DOHH2 (cell line): ENCODE measurements around the gene CENPH.

Experiments
- H3F3A ChIP-seq: fragments of 200-600 bp; sonication (generic), shearing (Covaris generic); 2 replicates; pipeline ENCODE4 v1.6.0; 2016; ENCODE audit warnings: antibody characterized with exemption, mild to moderate bottlenecking; ENCODE audit not compliant: control insufficient read depth, insufficient read depth
- H3K27ac ChIP-seq: fragments of 200-600 bp; sonication (generic); 2 replicates; pipeline ENCODE4 v1.5.1; 2014; ENCODE audit warnings: low read depth, mild to moderate bottlenecking, low read length, moderate library complexity
- H3K27me3 ChIP-seq: fragments of 200-600 bp; sonication (generic); 2 replicates; pipeline ENCODE4 v1.6.1; 2014; ENCODE audit warnings: mild to moderate bottlenecking, low read length, mixed read lengths; ENCODE audit not compliant: control insufficient read depth
- H3K36me3 ChIP-seq: fragments of 200-600 bp; sonication (generic); 2 replicates; pipeline ENCODE4 v1.6.1; 2014; ENCODE audit warnings: mild to moderate bottlenecking, low read length, moderate library complexity, mixed read lengths; ENCODE audit not compliant: control insufficient read depth
- H3K4me1 ChIP-seq: fragments of 200-600 bp; sonication (generic); 2 replicates; pipeline ENCODE4 v1.6.1; 2014; ENCODE audit warnings: mild to moderate bottlenecking, low read length, mixed read lengths; ENCODE audit not compliant: control insufficient read depth
- H3K4me2 ChIP-seq: fragments of 200-600 bp; sonication (generic); 2 replicates; pipeline ENCODE4 v1.6.0; 2014; ENCODE audit warnings: mild to moderate bottlenecking, low read length, moderate library complexity
- H3K4me3 ChIP-seq: fragments of 200-600 bp; sonication (generic); 2 replicates; pipeline ENCODE4 v1.5.1; 2014; ENCODE audit warnings: mild to moderate bottlenecking, low read length, mixed read lengths
- H3K79me2 ChIP-seq: fragments of 200-600 bp; sonication (generic); 2 replicates; pipeline ENCODE4 v1.6.1; 2014; ENCODE audit warnings: mild to moderate bottlenecking, low read length, mixed read lengths; ENCODE audit not compliant: control insufficient read depth
- H3K9me2 ChIP-seq: fragments of 200-600 bp; sonication (generic); replicated peaks from 2 replicates; pipeline ENCODE4 v1.6.1; 2014; ENCODE audit warnings: mild to moderate bottlenecking, low read length, mixed read lengths; ENCODE audit not compliant: control insufficient read depth
- H3K9me3 ChIP-seq: fragments of 200-600 bp; sonication (generic); 2 replicates; pipeline ENCODE4 v1.6.1; 2014; ENCODE audit warnings: antibody characterized with exemption, low read length, mixed read lengths; ENCODE audit not compliant: control insufficient read depth, insufficient read depth
- H4K20me1 ChIP-seq: fragments of 200-600 bp; sonication (generic); 2 replicates; pipeline ENCODE4 v1.6.0; 2014; ENCODE audit warnings: low read depth, mild to moderate bottlenecking, antibody characterized with exemption, low read length, moderate library complexity; ENCODE audit not compliant: control insufficient read depth, insufficient read depth
- EZH2phosphoT487 ChIP-seq: fragments of 200-600 bp; sonication (generic); IDR thresholded peaks from 2 replicates; pipeline ENCODE4 v1.6.1; 2017; ENCODE audit warnings: borderline replicate concordance, mild to moderate bottlenecking, antibody characterized with exemption, low read length, moderate library complexity, mixed read lengths
- TF ChIP-seq, protein P1 (sequence below): fragments of 200-600 bp; sonication (generic); IDR thresholded peaks from one replicate; pipeline ENCODE4 v1.5.1; 2014; ENCODE audit warnings: antibody characterized with exemption, mild to moderate bottlenecking, low read depth, low read length; ENCODE audit not compliant: poor library complexity, severe bottlenecking

CENPH gene

GRCh38 chr5:69156456-69156855 is 32.9 kb upstream of the CENPH start:
- H3K9me3 ChIP-seq: no peaks in the 10 kb centered on the region
- no peaks in the 10 kb centered on the region for H3F3A ChIP-seq
- no peak overlapping the region for H3K27ac ChIP-seq
- no peak for TF ChIP-seq EZH2phosphoT487
- TF ChIP-seq, protein P1, sequence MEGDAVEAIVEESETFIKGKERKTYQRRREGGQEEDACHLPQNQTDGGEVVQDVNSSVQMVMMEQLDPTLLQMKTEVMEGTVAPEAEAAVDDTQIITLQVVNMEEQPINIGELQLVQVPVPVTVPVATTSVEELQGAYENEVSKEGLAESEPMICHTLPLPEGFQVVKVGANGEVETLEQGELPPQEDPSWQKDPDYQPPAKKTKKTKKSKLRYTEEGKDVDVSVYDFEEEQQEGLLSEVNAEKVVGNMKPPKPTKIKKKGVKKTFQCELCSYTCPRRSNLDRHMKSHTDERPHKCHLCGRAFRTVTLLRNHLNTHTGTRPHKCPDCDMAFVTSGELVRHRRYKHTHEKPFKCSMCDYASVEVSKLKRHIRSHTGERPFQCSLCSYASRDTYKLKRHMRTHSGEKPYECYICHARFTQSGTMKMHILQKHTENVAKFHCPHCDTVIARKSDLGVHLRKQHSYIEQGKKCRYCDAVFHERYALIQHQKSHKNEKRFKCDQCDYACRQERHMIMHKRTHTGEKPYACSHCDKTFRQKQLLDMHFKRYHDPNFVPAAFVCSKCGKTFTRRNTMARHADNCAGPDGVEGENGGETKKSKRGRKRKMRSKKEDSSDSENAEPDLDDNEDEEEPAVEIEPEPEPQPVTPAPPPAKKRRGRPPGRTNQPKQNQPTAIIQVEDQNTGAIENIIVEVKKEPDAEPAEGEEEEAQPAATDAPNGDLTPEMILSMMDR: no peak
- no peaks in the 10 kb centered on the region for H4K20me1 ChIP-seq
- no peaks in the 10 kb centered on the region for H3K36me3 ChIP-seq
- H3K4me1 ChIP-seq: no peaks in the 10 kb centered on the region
- no peak overlapping the region for H3K4me3 ChIP-seq
- no peaks in the 10 kb centered on the region for H3K27me3 ChIP-seq
- no peak overlapping the region for H3K4me2 ChIP-seq
- no peaks in the 10 kb centered on the region for H3K9me2 ChIP-seq
- no peaks in the 10 kb centered on the region for H3K79me2 ChIP-seq

DNA sequence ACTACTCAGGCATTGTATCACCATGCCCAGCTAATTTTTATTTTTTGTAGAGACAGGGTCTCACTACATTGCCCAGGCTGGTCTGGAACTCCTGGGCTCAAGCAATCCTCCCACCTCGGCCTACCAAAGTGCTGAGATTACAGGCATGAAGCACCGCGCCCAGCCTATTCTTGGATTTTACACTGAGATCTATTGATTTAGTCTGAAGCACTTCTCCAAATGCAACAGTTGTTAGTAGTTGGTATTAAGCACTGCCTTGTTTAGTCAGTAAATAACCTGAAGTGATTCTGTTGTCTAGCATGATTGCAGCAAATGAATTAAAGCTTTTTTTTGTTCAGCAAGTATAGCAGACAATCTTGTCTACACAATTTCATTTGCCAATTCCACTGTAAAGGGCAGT is 31.3 kb upstream of the CENPH start:
- H3K9me3 ChIP-seq: no peaks in the 10 kb centered on the region
- no peaks in the 10 kb centered on the region for H3K36me3 ChIP-seq
- H3F3A ChIP-seq: no peaks in the 10 kb centered on the region
- H3K27me3 ChIP-seq: no peaks in the 10 kb centered on the region
- H3K9me2 ChIP-seq: no peaks in the 10 kb centered on the region
- no peaks in the 10 kb centered on the region for H3K79me2 ChIP-seq
- H3K4me2 ChIP-seq: no peak overlapping the region
- H4K20me1 ChIP-seq: no peaks in the 10 kb centered on the region
- no peaks in the 10 kb centered on the region for H3K4me1 ChIP-seq
- H3K27ac ChIP-seq: no peak overlapping the region
- H3K4me3 ChIP-seq: no peak overlapping the region
- no peak for TF ChIP-seq EZH2phosphoT487
- TF ChIP-seq, protein P1: no peak

- H3K4me1 ChIP-seq: no peaks in the 10 kb centered on the region; the same call in 1 of the 2 replicates
- H3K9me2 ChIP-seq: no peaks in the 10 kb centered on the region
- H4K20me1 ChIP-seq: no peaks in the 10 kb centered on the region
- TF ChIP-seq EZH2phosphoT487: no peak
- TF ChIP-seq, protein P1: no peak
- no peak overlapping the region for H3K4me2 ChIP-seq
- H3K4me3 ChIP-seq: no peak overlapping the region
- H3K27ac ChIP-seq: no peak overlapping the region
- no peaks in the 10 kb centered on the region for H3F3A ChIP-seq
- no peaks in the 10 kb centered on the region for H3K79me2 ChIP-seq
- H3K9me3 ChIP-seq: no peaks in the 10 kb centered on the region
- no peaks in the 10 kb centered on the region for H3K36me3 ChIP-seq
- no peaks in the 10 kb centered on the region for H3K27me3 ChIP-seq
Measured at GRCh38 chr5:69160651-69161050, 28.7 kb upstream of the CENPH start.
